ENCODE data around the gene NDUFC2. TPM values are rescaled to one million over a fixed set of nuclear protein-coding genes. Genes with fewer than 3 reads are reported as not detected.
A peak's percentile ranks its signal among the peaks of the same experiment; 100 is the strongest.

The NDUFC2 gene
- total and polyA plus RNA-seq, 2 of the 13 experiments (the other 11 are each of a cell fraction or from before 2014, with no cell fraction given), result 256 to 363 TPM

DNA sequence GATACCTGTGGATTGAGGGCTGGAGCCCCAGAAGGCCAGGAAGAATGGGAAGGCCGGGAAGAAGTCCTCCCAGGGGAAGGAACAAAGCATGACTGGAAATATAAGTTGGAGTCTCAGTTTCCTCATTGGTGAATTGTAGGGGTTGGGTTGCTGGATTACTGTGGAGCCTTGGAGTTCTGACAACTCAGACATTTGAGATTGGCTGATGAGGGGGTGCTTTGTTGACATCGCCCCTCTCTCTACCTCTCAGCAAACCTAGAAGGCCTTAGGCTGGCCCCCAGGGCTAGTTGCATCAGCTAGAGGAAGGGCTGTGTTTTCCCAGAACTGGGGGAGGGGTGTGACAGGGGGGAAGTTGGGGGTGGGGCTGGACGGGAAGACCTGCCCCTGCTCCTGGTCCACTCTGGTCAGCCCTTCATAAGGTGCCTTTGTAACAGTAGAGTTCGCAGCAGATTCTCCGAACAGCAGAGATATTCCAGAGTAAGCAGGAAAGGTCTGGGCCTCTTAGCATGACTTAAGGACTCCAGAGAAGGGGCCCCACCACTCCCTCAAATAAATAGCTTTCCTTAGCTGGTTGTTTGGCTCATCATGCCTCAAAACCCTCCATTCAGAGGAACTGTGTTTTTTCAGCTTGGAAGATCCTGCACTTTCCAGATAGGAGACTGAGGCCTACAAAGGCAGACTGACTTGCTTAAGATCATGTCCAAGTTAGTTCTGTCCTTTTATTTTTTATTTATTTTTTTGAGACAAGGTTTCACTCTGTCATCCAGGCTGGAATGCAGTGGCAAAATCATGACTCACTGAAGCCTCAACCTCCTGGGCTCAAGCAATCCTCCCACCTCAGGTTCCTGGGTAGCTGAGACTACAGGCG lies 28.5 kb downstream of the NDUFC2 start (continued):
- TF ChIP-seq SMAD3 (CRISPR knock-in tag; IDR thresholded peaks at IDR 0.05) (0 out of 2 replicates have a peak, but pooled peaks have one; percentile 25), KAT8 (CRISPR knock-in tag; IDR thresholded peaks at IDR 0.05) (peak; percentile 66; the same call in 1 of the 2 replicates), SOX13 (IDR thresholded peaks at IDR 0.05) (no peak), SOX13 (CRISPR knock-in tag; conservative IDR thresholded peaks at IDR 0.05 in 1 of 2, IDR thresholded peaks at IDR 0.05 in 1 of 2) (peak in 1 of 2 experiments; percentile 66; a peak in 2 of 4 replicates), POLR2AphosphoS5 (IDR thresholded peaks at IDR 0.05; ENCODE audit: low read depth, low read length) (peak; percentile 65), GFI1 (CRISPR knock-in tag; IDR thresholded peaks at IDR 0.05; ENCODE audit: borderline replicate concordance) (no peak), GATAD1 (CRISPR knock-in tag; IDR thresholded peaks at IDR 0.05) (no peak), ZNF788 (CRISPR knock-in tag; IDR thresholded peaks at IDR 0.05; ENCODE audit: borderline replicate concordance) (no peak)
- TF ChIP-seq, protein P1, sequence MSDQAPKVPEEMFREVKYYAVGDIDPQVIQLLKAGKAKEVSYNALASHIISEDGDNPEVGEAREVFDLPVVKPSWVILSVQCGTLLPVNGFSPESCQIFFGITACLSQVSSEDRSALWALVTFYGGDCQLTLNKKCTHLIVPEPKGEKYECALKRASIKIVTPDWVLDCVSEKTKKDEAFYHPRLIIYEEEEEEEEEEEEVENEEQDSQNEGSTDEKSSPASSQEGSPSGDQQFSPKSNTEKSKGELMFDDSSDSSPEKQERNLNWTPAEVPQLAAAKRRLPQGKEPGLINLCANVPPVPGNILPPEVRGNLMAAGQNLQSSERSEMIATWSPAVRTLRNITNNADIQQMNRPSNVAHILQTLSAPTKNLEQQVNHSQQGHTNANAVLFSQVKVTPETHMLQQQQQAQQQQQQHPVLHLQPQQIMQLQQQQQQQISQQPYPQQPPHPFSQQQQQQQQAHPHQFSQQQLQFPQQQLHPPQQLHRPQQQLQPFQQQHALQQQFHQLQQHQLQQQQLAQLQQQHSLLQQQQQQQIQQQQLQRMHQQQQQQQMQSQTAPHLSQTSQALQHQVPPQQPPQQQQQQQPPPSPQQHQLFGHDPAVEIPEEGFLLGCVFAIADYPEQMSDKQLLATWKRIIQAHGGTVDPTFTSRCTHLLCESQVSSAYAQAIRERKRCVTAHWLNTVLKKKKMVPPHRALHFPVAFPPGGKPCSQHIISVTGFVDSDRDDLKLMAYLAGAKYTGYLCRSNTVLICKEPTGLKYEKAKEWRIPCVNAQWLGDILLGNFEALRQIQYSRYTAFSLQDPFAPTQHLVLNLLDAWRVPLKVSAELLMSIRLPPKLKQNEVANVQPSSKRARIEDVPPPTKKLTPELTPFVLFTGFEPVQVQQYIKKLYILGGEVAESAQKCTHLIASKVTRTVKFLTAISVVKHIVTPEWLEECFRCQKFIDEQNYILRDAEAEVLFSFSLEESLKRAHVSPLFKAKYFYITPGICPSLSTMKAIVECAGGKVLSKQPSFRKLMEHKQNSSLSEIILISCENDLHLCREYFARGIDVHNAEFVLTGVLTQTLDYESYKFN (CRISPR knock-in tag; conservative IDR thresholded peaks at IDR 0.05), result peak; percentile 33; the same call in 1 of the 2 replicates
